ENCODE measurements around the gene MED13L.

GRCh38 chr12:116045150-116045549 lies 232.3 kb downstream of the MED13L start:
- TF ChIP-seq CTCF (optimal IDR thresholded peaks at IDR 0.05 in 1 of 3, IDR thresholded peaks at IDR 0.05 in 1 of 3, conservative IDR thresholded peaks at IDR 0.05 in 1 of 3; ENCODE audit: extremely low read depth in 1 of 3, insufficient read depth in 2 of 3, low read length in 3 of 3) = no peak
- TF ChIP-seq EZH2 (IDR thresholded peaks at IDR 0.05; ENCODE audit: low read length) = no peak

Data from keratinocyte (primary cell).